H1 (cell line): ENCODE data around the gene QDPR. TPM values are rescaled to one million over a fixed set of nuclear protein-coding genes. Genes with fewer than 3 reads are reported as not detected.

Experiments
- JUND ChIP-seq: IDR thresholded peaks from 2 replicates; pipeline ENCODE4 v1.6.1; 2011; ENCODE audit warnings: mild to moderate bottlenecking, improper control_type of control experiment, low read length
- KDM5A ChIP-seq: fragments of 200-600 bp; IDR thresholded peaks from 2 replicates; pipeline ENCODE4 v1.7.1; 2012; ENCODE audit warnings: mild to moderate bottlenecking, low read length, inconsistent platforms, mixed read lengths
- SP4 ChIP-seq: IDR thresholded peaks from 2 replicates; pipeline ENCODE4 v1.6.1; 2012; ENCODE audit warnings: low read length, inconsistent platforms
- polyA plus RNA-seq, 7 experiments: library from polyadenylated mRNA; depleted of rRNA in 3 of 7; stranded (reverse) in 5 of 7; unstranded in 2 of 7; fragments of >200 nt in 5 of 7; fragments of 200-250 nt in 2 of 7; gene quantifications; 1 replicate in 5 of 7; 2 replicates in 1 of 7; 4 replicates in 1 of 7; pipeline versions ENCODE4 v1.2.1 to v1.2.3, GENCODE V29; 2011 to 2013; ENCODE audit warnings: missing spikeins in 2 of 7, mixed read lengths in 2 of 7
- total RNA-seq: library from RNA; stranded (reverse); fragmentation: NEBNext Ultra II Directional; extraction: Animal tissue kit (Norgen Biotek cat#: 25700); gene quantifications from 2 replicates; pipeline ENCODE4 v1.2.1, GENCODE V29; 2021
- TF ChIP-seq, protein P1 (sequence below): IDR thresholded peaks from 2 replicates; pipeline ENCODE4 v1.6.1; 2012; ENCODE audit warnings: inconsistent platforms
- TF ChIP-seq, protein P2 (sequence below): IDR thresholded peaks from 2 replicates; pipeline ENCODE4 v1.6.1; 2011; ENCODE audit warnings: low read length, improper control_type of control experiment

Gene QDPR
- total and polyA plus RNA-seq, 2 of the 8 experiments (the other 6 are each of a cell fraction or from before 2014, with no cell fraction given): 33.6 to 35.9 TPM

DNA sequence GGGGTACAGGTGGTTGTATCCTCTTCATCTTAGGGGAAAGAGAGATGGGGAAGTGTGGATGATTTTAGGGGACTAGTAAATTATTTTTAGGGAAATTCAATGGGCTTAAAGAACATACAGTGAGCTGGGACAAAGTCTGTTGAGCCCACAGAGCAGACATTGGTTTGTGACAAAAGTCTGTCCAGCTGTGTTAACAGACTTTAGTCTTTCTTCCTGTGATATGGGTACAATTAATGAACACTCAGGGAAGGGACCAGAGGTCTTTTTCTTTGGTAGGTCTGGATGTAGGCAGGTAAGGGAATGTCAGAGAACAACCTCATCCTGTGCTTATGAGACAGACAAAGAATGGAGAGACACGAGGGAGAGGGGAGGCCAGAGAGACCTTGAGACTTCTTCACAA, 5.1 kb upstream of the QDPR start (continued):
- TF ChIP-seq KDM5A: no peak
- TF ChIP-seq, protein P1, sequence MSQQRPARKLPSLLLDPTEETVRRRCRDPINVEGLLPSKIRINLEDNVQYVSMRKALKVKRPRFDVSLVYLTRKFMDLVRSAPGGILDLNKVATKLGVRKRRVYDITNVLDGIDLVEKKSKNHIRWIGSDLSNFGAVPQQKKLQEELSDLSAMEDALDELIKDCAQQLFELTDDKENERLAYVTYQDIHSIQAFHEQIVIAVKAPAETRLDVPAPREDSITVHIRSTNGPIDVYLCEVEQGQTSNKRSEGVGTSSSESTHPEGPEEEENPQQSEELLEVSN: no peak
- TF ChIP-seq, protein P2, sequence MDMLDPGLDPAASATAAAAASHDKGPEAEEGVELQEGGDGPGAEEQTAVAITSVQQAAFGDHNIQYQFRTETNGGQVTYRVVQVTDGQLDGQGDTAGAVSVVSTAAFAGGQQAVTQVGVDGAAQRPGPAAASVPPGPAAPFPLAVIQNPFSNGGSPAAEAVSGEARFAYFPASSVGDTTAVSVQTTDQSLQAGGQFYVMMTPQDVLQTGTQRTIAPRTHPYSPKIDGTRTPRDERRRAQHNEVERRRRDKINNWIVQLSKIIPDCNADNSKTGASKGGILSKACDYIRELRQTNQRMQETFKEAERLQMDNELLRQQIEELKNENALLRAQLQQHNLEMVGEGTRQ: no peak
- TF ChIP-seq SP4: no peak
- TF ChIP-seq JUND: no peak
